ENCODE measurements around the gene MTG2.

Gene MTG2

DNA sequence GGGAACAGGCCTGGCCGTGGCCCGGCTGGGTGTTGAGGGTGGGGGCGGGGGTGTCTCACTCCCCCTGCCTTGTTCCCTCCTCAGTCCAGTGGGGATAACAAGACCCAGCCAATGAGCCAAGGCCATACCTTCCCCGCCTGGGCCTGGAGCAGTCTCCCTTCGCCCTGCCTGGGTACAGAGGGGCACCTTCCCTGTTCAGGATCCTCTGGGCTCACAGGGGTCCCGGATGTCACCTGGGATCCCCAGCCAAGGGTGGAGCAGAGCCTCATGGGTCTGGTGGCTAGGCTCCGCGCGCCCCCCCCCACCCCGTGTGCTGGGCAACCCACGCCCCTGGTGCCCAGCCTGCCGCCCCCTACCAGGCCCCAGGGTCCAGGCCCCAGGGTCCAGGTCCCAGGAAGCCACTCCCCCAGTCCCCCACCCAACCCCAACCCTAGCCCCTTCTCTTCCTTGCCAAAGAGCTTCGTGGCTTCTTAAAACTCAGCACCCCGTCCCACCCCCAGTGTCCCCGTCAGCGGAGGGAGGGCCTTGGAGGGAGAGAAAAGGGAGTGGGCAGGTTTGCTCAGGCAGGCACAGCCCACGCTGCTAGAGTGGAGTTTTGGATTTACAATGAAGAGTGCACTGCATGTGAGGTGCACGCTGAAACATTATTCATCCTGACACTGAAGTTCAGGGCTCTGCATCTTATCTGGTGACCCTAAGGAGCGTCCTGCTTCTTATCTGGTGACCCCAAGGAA, 25.4 kb downstream of the MTG2 start:
- DNase-seq: no peak

DNA sequence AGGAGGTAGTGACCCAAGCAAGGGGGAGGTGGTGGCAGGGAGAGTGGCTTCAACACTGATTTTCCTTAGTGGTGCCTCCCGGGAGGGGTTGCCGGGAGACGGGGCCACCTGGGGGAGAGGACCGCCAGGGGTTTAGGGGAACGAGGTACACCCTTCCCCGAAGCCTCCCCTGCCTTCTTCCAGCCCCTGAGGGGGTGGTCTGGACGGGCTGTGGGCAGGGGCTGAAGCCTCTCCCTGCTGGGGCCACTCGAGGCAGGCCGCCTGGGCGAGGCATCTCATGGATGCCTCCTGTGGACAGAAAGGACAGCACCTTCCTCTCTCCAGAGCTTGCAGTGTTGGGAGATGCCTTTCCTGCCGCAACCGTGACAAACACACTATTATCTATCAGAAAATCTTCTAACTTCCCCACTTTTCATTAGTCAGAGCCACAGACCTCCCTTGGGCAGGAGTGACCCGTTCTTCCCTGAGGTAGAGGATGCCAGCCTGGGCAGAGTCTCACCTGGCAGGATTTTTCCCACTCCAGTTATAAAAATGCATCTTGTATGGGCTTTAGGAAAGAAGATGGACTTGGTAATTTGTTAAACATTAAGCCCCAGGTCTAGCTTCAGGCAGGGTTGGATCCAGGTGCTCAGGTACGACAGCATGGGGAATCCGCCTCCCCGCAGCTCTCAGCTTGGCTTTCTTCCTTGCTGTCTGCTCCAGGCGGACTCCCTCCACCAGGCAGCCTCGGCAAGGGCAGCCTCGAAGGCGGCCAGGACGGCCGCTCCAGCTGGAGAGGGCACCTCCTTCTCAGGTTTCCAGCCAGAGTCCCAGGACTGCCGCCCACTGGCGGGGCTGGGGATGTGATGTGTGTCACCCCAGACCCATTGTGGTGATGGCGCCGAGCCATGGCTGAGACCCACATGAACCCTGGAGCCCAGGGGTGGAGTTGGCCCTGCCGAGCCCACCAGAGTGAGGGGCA, 26.2 kb downstream of the MTG2 start:
- DNase-seq: no peak

DNA sequence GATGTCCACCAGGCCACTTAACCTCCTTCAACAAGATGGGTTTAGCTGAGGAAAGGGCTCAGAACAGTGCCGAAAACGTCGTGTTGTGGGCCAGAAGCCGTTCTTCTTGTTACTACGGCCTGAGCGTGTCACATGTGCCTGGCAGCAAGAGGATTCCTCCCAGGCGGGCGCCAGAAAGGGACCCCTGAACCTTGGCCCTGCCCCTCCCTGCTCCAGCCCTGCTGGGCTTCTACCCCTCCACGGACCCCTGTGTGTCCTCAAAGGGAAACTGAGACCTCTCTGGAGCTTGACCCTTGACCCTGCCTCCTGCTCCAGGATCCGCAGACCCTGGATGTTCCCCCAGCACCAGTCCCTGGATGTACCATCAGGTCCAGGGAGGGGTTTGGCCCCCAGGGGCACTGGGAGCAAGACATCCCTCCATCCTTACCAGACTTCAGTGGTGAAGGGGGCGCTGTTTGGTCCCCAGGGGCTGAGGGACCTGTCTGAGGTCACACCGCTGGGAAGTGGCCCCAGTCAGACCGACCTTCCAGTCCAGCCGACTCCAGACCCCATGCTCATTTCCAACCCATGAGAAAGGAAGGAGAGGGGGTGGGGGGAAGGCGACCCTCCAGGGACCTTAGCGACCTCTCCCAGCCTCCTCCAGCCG, 27.1 kb downstream of the MTG2 start:
- no peak for DNase-seq

- DNase-seq: no peak
Observed at GRCh38 chr20:62210496-62210855, 27.6 kb downstream of the MTG2 start.

DNA sequence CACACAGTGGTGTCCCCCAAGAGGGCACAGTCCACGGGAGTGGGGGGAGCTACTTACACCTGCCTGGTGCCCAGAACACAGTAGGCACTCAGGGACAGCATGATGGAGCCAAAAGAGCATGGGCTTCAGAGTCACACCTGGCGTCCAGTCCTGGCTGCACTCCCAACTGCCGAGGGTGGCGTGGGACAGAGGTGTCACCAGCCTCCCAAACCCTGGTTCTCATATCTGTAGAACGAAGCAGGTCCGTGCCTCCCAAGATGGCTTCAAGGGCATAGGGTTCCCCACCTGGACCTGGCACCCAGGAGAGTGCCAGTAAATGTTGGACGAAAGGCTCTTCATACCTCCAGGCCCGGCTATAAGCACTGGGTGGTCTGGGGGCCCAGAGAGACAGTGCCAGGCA, 28.4 kb downstream of the MTG2 start:
- no peak for DNase-seq

GRCh38 chr20:62211769-62212288, 29.0 kb downstream of the MTG2 start:
- DNase-seq: no peak

- DNase-seq: no peak
Observed at GRCh38 chr20:62212299-62212698, 29.5 kb downstream of the MTG2 start.

DNA sequence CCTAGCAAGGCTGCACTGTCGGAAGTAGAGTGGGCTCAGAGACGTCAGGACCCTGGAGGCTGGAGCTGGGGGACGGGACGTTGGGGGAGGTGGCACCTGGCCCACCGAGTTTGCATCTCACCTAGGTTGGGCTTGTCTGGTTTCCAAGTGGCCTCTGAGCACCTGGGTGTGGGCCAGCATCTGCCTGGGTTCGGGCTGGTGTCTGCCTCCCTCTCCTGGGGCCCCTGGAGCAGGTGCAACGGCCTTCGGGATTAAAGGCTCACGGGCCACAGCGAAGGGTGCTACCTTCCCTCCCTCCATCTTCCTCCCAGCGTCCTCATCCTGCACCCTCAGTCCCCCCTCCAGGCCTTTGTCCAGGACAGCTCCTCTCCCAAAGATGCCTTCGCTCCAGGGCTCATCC, 31.2 kb downstream of the MTG2 start:
- DNase-seq: no peak

DNA sequence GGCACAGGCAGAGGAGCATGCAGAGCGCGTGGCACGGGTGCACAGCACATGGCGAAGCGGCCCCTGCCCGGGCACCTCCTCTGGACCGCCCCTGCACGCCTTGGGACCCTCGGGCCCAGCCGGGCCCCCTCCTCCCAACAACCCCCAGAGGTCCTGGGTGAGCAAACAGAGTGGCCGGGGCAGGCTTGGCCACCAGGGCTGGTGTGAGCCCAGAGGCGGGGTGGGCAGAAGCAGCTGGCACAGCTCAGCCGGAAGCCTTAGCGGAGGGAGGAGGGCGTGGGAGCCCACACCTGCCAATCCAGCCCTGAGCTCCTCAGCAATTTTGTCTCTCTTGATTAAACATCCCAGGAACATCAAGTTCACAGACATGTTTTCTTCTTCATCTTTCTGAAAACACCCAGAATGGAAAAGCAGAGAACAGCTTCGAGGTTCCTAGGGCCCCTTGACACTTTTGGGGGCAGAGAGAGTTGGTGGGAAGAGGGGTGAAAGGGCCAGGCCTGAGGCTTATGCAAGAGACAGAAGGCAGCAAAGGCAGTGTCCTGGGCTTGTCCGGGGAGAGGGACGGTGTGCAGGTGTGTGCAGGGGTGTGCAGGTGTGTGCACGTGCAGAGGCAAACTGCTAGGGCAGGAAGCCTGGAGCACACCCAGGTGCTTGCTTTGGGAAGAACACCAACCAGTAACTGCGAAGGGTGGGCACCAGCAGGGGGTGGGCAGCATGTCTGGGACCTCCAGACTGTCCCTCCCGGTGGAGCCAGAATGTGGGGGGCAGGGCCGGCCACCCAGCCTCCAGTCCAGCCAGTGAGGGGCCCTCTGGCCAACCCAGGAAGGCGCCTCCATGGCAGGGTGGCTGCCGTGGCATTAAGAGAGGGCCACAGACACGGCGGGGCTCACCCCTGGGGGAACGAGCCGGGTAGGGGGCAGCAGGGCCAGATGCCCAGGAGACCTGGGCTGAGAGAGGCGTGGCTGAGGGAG, 32.5 kb downstream of the MTG2 start:
- no peak for DNase-seq

GRCh38 chr20:62215991-62216635, 33.3 kb downstream of the MTG2 start:
- DNase-seq: no peak

DNA sequence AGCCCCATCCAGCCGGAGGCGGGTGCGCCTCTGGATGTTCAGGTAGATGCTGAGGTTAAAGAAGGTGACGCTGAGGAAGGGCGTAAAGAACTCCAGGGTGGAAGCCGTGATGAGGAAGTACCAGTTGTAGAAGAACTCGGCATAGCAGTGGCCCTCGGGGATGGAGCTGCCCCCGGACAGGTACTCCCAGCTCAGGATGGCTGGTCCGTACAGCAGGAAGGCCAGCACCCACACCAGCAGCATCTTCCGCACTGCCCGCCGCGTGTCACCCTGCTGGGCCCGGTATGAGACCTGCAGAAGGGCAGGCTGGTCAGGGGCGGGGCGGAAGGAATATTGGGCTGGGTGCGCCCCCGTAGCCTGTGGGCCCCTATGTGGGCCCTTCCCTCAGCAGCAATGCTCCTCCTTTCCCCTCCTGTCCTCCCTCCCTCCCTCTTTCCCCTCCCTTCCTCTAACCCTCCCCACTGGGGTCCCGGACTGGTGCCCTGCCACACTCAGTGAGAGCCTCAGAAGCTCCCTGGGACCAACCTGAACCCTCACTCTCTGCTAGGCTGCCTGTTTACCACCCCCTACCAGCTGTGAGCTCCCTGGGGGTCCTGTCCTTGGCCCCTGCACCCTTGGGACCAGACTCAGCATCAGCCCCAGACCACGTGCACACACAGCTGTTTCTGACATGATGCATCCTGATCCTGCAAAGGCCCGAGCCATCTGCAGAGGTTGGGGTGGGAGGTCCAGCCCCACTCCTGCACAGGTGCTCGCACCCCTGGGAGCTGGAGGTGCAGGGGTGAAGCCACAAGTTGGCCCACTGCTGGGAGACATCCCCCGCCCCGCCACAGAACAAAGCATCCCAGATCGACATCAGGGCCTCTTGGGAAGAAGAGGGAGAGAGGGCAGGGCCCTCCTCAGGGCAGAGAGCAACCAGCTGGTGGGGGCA, 34.1 kb downstream of the MTG2 start:
- DNase-seq: no peak

GRCh38 chr20:62217913-62218773, 35.3 kb downstream of the MTG2 start:
- DNase-seq: no peak

GRCh38 chr20:62219101-62219991, 36.5 kb downstream of the MTG2 start:
- no peak for DNase-seq

DNA sequence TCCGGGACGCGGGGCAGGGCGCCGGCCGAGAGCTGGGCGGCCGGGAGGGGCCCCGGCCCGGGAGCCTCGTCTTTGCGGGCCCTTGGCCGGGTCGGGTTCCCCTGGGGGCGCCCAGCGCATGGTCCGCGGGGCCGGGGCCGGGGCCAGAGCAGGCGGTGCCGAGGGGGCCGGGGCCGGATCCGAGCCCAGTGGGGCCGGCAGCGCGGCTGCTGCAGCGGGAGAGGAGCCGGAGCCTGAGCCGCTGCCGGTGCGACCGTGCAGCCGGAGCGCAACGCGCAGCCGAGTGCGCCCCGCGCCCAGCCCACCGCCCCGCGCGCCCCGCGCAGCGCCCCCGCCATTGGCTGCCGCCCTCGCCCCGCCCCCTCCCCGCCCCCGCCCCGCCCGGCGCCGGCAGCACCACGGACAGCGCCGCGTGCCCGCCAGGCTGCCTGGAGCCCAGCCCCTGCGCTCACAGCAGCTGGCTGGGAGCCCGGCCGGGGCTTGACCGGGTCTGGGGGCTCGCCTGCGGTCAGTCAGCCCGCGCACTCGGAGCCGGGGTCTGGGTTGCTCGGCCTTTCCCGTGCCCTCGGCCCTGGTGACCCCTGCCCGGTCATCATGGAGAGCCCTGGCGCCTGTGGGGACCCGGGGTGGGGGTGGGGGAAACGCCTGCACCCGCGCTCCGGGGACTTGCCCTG, 37.3 kb downstream of the MTG2 start, which contains the start of gene HRH3:
Gene HRH3, minus strand, starts transcription at position 287 of the 674 bp plus-strand sequence. CDS start 308 bp downstream, outside the sequence.
- DNase-seq: no peak

- no peak for DNase-seq
Observed at GRCh38 chr20:62220666-62221568, 38.1 kb downstream of the MTG2 start.

DNA sequence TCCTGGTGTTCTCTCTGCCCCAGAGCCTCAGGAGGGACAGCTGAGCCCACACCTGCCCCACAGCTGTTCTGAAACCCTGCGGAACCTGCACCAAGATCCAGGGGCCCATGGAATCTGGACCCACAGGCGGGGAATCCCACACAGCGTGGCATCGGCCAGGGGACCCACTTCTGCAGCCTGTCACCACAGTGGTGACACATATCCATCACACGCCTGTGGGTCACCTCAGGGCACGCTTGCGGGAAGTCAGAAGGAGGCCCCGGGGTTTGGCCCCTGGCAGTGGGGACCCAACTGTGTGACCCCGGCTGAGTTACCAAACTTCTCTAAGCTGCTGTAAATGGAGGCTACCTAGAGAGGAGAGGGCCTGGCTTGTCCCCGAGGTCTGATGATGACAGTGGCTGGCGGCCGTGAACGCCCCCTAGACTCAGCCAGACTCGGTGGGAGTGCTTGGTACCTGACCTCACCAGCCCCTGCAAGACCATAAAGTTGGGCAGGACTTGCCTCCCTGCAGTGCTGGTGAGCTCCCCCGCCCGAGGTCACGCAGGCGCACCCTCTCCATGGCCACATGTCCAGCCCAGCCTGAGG, 39.5 kb downstream of the MTG2 start:
- no peak for DNase-seq
